Motor neuron (in vitro differentiated cells): Measurements from ENCODE around the gene SMURF2. TPM values are rescaled to one million over a fixed set of nuclear protein-coding genes. Genes with fewer than 3 reads are reported as not detected.

Experiments
- ATAC-seq, 8 experiments: fragments of 200-7000 bp; cut with Tn5 transposase; replicated peaks in 6 of 8; 2 replicates each; pipeline ENCODE4 v1.8.0; 2021; ENCODE audit warnings: mild to moderate bottlenecking in 8 of 8, moderate library complexity in 8 of 8
- H3K27ac ChIP-seq, 2 donors: fragments of 250-450 bp; sonication (Bioruptor Pico); 2 replicates each; pipeline ENCODE4 v1.9.0; 2021; ENCODE audit warnings: antibody characterized with exemption in 2 of 2, mild to moderate bottlenecking in 2 of 2, moderate library complexity in 1 of 2
- H3K4me1 ChIP-seq, 2 donors: fragments of 250-450 bp; sonication (Bioruptor Pico); replicated peaks in 1 of 2; 2 replicates each; pipeline ENCODE4 v1.6.1; 2021; ENCODE audit warnings: antibody characterized with exemption in 2 of 2, mild to moderate bottlenecking in 2 of 2, moderate library complexity in 1 of 2
- H3K4me3 ChIP-seq, 5 donors: fragments of 250-450 bp; sonication (Bioruptor Pico); 2 replicates each; pipeline ENCODE4 v1.9.0; 2021; ENCODE audit warnings: antibody characterized with exemption in 5 of 5, mild to moderate bottlenecking in 5 of 5, moderate library complexity in 4 of 5
- WGBS, 10 experiments: fragments of 450-650 bp; shearing (Covaris generic); methylation state at CpG; one replicate each; pipeline ENCODE4 v1.0.0; 2022; 5-methylcytosine and 5-hydroxymethylcytosine counted together
- in situ Hi-C, 9 experiments: fragments of 400-800 bp; cut with MboI; loops; one replicate each; pipeline ENCODE4 v1.15.0; 2021; ENCODE audit warnings: low sequenced_read_pairs in 9 of 9, low pct_unique_long_range_greater_than_20kb in 2 of 9; ENCODE audit not compliant: unreplicated experiment in 9 of 9
- total RNA-seq, 8 experiments: library from RNA; unstranded; fragments of 300-600 nt; gene quantifications; 2 replicates each; pipeline versions ENCODE4 v1.2.3 to v1.2.4, GENCODE V29; 2022

Gene SMURF2
- total RNA-seq, 8 experiments from 2014 or later = 15.5 to 35.6 (median 19.1) TPM

- in situ Hi-C loops = no loop called here
- ATAC-seq = peak; percentile 59 to 85 (median 76)
Measured at GRCh38 chr17:64506576-64507412, 155.3 kb downstream of the SMURF2 start, which contains the start of gene CEP95. Gene CEP95 (plus strand): TSS chr17:64506977. CDS start chr17:64507098, 121 bp downstream.

GRCh38 chr17:64506201-64506575 lies 155.9 kb downstream of the SMURF2 start, which contains the start of gene DDX5:
Gene DDX5 (minus strand): TSS chr17:64506289. CDS start chr17:64506119, 170 bp downstream.
- peaks cover 10 to 11% of the 10 kb centered on the region in 2 donors for H3K4me1 ChIP-seq
- WGBS, 10 experiments = 0 to 8% methylated on average over 2 to 3 of the region's 31 CpGs; no CpG with 5 or more reads in 8 of the 10 experiments
- peak within 1 kb of the TSS; percentile 79 to 96 (median 88) for H3K4me3 ChIP-seq
- H3K27ac ChIP-seq = peak within 1 kb of the TSS; percentile 96 to 98
- in situ Hi-C loops = no loop called here
- peak in 6 of 8 experiments; percentile 56 to 77 (median 66) for ATAC-seq

More at GRCh38 chr17:64506576-64507412, 155.3 kb downstream of the SMURF2 start, which contains the start of gene CEP95:
- 0% methylated on average over 3 to 7 of the region's 77 CpGs; no CpG with 5 or more reads in 6 of the 10 experiments for WGBS, 10 experiments
- H3K4me1 ChIP-seq = peaks cover 10 to 11% of the 10 kb centered on the region in 2 donors
- H3K4me3 ChIP-seq = peak within 1 kb of the TSS; percentile 79 to 96 (median 88)
- H3K27ac ChIP-seq = peak within 1 kb of the TSS; percentile 96 to 98

- peak overlapping the region; percentile 96 to 98 for H3K27ac ChIP-seq
- H3K4me1 ChIP-seq = peaks cover 10 to 12% of the 10 kb centered on the region in 2 donors
- in situ Hi-C loops = no loop called here
- peak overlapping the region; percentile 79 to 96 (median 88) for H3K4me3 ChIP-seq
- WGBS, 10 experiments = 0 to 2% (median 0%) methylated on average over 2 to 29 of the region's 76 CpGs; no CpG with 5 or more reads in 3 of the 10 experiments
- ATAC-seq = peak in 6 of 8 experiments; percentile 0 to 5 (median 2)
Measured at GRCh38 chr17:64505340-64506200, 156.5 kb downstream of the SMURF2 start.

GRCh38 chr17:64504769-64505339 lies 157.3 kb downstream of the SMURF2 start:
- no peak for ATAC-seq
- in situ Hi-C loops = no loop called here
- Histone ChIP-seq H3K27ac (peak overlapping the region; percentile 96 to 98), H3K4me3 (peak overlapping the region; percentile 79 to 96 (median 88)), H3K4me1 (peaks cover 10 to 17% of the 10 kb centered on the region in 2 donors)
- 0 to 17% (median 2%) methylated on average over 2 to 13 of the region's 13 CpGs for WGBS, 10 experiments

- in situ Hi-C loops = no loop called here
- Histone ChIP-seq H3K4me3 (peak overlapping the region; percentile 79 to 96 (median 88)), H3K4me1 (peaks cover 7 to 17% of the 10 kb centered on the region in 2 donors), H3K27ac (no peak overlapping the region)
- ATAC-seq = no peak
- 0 to 87% (median 68%) methylated on average over 1 to 7 of the region's 7 CpGs for WGBS, 10 experiments
Measured at GRCh38 chr17:64503821-64504768, 158.0 kb downstream of the SMURF2 start.

- Histone ChIP-seq H3K27ac (no peak overlapping the region), H3K4me3 (no peak overlapping the region)
- no peak for ATAC-seq
Measured at GRCh38 chr17:64503341-64503740, 158.8 kb downstream of the SMURF2 start.

GRCh38 chr17:64502809-64503208 lies 159.3 kb downstream of the SMURF2 start:
- no peak overlapping the region for H3K27ac ChIP-seq
- no peak for ATAC-seq
- peaks cover 4 to 27% of the 10 kb centered on the region in 2 donors for H3K4me1 ChIP-seq
- WGBS, 10 experiments = 63 to 100% (median 94%) methylated on average over 1 to 2 of the region's 2 CpGs; no CpG with 5 or more reads in 4 of the 10 experiments
- H3K4me3 ChIP-seq = no peak overlapping the region
- in situ Hi-C loops = no loop called here

More at GRCh38 chr17:64503341-64503740, 158.8 kb downstream of the SMURF2 start:
- H3K4me1 ChIP-seq = peaks cover 4 to 22% of the 10 kb centered on the region in 2 donors
- in situ Hi-C loops = no loop called here
- WGBS, 10 experiments = 75 to 100% (median 92%) methylated on average over 1 to 5 of the region's 5 CpGs; no CpG with 5 or more reads in 1 of the 10 experiments

GRCh38 chr17:64502021-64502420 lies 160.1 kb downstream of the SMURF2 start:
- H3K4me1 ChIP-seq = peaks cover 4 to 32% of the 10 kb centered on the region in 2 donors
- H3K27ac ChIP-seq = no peak overlapping the region
- in situ Hi-C loops = no loop called here
- WGBS, 10 experiments = 73 to 100% (median 100%) methylated on average over 1 to 3 of the region's 3 CpGs
- no peak for ATAC-seq
- H3K4me3 ChIP-seq = no peak overlapping the region

- Histone ChIP-seq H3K4me3 (no peak overlapping the region), H3K27ac (no peak overlapping the region), H3K4me1 (peaks cover 4 to 32% of the 10 kb centered on the region in 2 donors)
- ATAC-seq = no peak
- in situ Hi-C loops = no loop called here
- WGBS, 10 experiments = 75 to 100% (median 96%) methylated on average over 2 to 11 of the region's 11 CpGs
Measured at GRCh38 chr17:64500862-64501765, 161.0 kb downstream of the SMURF2 start.

- in situ Hi-C loops = no loop called here
Measured at GRCh38 chr17:64500487-64500859, 161.6 kb downstream of the SMURF2 start.

More at GRCh38 chr17:64500487-64500859, 161.6 kb downstream of the SMURF2 start:
- 72 to 100% (median 93%) methylated on average over 1 to 8 of the region's 8 CpGs for WGBS, 10 experiments
- no peak for ATAC-seq
- Histone ChIP-seq H3K4me1 (peaks cover 7 to 36% of the 10 kb centered on the region in 2 donors), H3K27ac (no peak overlapping the region), H3K4me3 (no peak overlapping the region)
